HUES6 (cell line): ENCODE measurements around the gene ZMYM5.
"Not testable (repeated sequence)": the region's sequence is repeated elsewhere in the genome, so short reads cannot be mapped to it uniquely, and the experiment has no call there.

Experiments
- H3K27ac ChIP-seq: 2 replicates; pipeline ENCODE4 v1.7.0; 2013; ENCODE audit warnings: low read depth, mild to moderate bottlenecking, low read length, inconsistent platforms
- H3K27me3 ChIP-seq: 2 replicates; pipeline ENCODE4 v1.6.1; 2013; ENCODE audit warnings: low read length; ENCODE audit not compliant: control insufficient read depth, insufficient read depth
- H3K36me3 ChIP-seq: 2 replicates; pipeline ENCODE4 v1.6.1; 2013; ENCODE audit warnings: low read length; ENCODE audit not compliant: control insufficient read depth, insufficient read depth
- H3K4me1 ChIP-seq: 2 replicates; pipeline ENCODE4 v1.6.1; 2013; ENCODE audit warnings: low read length; ENCODE audit not compliant: control insufficient read depth, insufficient read depth
- H3K4me3 ChIP-seq: 2 replicates; pipeline ENCODE4 v1.5.1; 2013; ENCODE audit warnings: low read depth, low read length
- H3K9ac ChIP-seq: one replicate; pipeline ENCODE4 v1.6.1; 2013; ENCODE audit warnings: mild to moderate bottlenecking, low read length
- H3K9me3 ChIP-seq: 2 replicates; pipeline ENCODE4 v1.6.1; 2013; ENCODE audit warnings: low read depth, low read length; ENCODE audit not compliant: control insufficient read depth, insufficient read depth

ZMYM5 gene

GRCh38 chr13:19782049-19782726 is 81.3 kb downstream of the ZMYM5 start:
- peak overlapping the region; percentile 95 for H3K27ac ChIP-seq
- peaks cover 8% of the 10 kb centered on the region; the same call in 1 of the 2 replicates for H3K9me3 ChIP-seq
- H3K4me3 ChIP-seq: peak overlapping the region; percentile 97
- peak overlapping the region; percentile 98 for H3K9ac ChIP-seq
- H3K36me3 ChIP-seq: peaks cover 17% of the 10 kb centered on the region
- no peaks in the 10 kb centered on the region for H3K4me1 ChIP-seq
- no peaks in the 10 kb centered on the region for H3K27me3 ChIP-seq

GRCh38 chr13:19781526-19781925 is 81.9 kb downstream of the ZMYM5 start:
- peaks cover 8% of the 10 kb centered on the region; the same call in 1 of the 2 replicates for H3K9me3 ChIP-seq
- H3K9ac ChIP-seq: peak overlapping the region; percentile 98
- H3K4me3 ChIP-seq: peak overlapping the region; percentile 97
- no peaks in the 10 kb centered on the region for H3K27me3 ChIP-seq
- peak overlapping the region; percentile 95; the same call in 1 of the 2 replicates for H3K27ac ChIP-seq
- peaks cover 17% of the 10 kb centered on the region for H3K36me3 ChIP-seq
- H3K4me1 ChIP-seq: no peaks in the 10 kb centered on the region

DNA sequence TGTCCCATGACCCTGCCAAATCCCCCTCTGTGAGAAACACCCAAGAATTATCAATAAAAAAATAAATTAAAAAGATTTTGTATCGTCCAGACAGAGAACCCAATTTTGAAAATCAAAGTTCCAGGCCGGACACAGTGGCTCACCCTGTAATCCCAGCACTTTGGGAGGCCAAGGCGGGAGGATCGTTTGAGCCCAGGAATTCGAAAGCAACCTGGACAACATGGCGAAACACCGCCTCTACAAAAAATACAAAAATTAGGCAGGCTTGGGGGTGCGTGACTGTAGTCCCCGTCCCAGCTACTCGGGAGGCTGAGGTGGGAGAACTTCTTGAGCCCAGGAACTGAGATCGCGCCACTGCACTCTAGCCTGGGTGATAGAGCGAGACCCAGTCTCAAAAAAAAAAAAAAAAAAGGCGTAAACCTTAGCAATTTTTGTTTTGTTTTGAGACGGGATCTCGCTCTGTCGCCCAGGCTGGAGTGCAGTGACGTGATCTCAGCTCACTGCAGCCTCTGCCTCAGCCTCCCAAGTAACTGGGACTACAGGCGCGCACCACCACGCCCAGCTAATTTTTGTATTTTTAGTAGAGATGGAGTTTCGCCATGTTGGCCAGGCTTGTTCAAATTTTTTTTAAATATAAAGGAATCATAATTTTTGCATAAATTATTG is 82.6 kb downstream of the ZMYM5 start:
- Histone ChIP-seq H3K36me3 (peaks cover 23% of the 10 kb centered on the region), H3K4me3 (peak overlapping the region; percentile 97)
- H3K27ac ChIP-seq, H3K27me3 ChIP-seq, H3K9me3 ChIP-seq, H3K9ac ChIP-seq, H3K4me1 ChIP-seq: not testable (repeated sequence)
